Left renal cortex interstitium (tissue), 4 donors: ENCODE measurements around the gene TCERG1. TPM values are rescaled to one million over a fixed set of nuclear protein-coding genes. Genes with fewer than 3 reads are reported as not detected.

Source experiments
- DNase-seq, 4 donors: peaks; one replicate each; pipeline ENCODE4 v3.0.0-alpha.2; 2013; ENCODE audit warnings: low read depth in 4 of 4, low spot score in 2 of 4, missing footprints in 1 of 4
- polyA plus RNA-seq, 4 donors: library from polyadenylated mRNA; unstranded; fragments of 120-200 nt; gene quantifications; one replicate each; pipeline ENCODE4 v1.2.1, GENCODE V29; 2013; ENCODE audit not compliant: insufficient read length in 4 of 4

The TCERG1 gene
- polyA plus RNA-seq, 4 donors, result 82.6 to 176 (median 119) TPM

GRCh38 chr5:146450002-146450401 lies 2.9 kb downstream of the TCERG1 start:
- no peak for DNase-seq

DNA sequence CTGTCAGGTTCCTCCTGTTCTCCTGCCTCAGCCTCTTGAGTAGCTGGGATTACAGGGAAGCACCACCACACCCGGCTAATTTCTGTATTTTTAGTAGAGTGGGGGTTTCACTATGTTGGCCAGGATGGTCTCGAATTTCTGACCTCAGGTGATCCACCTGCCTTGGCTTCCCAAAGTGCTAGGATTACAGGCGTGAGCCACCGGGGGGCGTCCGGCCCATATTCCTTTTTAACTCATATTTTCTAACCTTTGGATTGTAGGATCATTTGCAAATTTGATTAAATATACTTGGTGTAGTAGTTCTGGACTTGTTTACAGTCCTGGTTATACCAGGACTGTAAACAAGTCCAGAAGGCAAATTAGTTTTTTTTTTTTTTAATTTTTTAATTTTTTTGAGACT lies 4.3 kb downstream of the TCERG1 start:
- no peak for DNase-seq

DNA sequence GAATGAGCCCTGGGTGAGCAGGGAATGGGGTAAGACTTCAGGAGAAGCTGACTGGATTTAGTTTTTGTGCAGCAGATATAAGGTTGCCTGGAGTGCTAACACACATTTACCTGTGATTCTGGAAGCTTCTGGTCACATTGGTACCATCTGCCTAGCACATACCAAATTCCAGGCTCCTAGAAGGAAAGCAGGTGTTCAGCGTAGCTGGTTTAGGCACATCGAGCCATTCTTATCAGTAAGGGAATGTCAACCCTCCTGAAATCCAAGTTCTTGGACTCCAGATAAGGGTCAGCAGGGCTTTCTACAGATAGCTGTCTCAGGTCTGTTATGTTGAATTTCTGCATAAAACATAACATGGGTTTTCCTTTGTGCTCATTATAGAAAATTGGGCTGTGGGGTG lies 10.3 kb downstream of the TCERG1 start:
- DNase-seq, result no peak

DNA sequence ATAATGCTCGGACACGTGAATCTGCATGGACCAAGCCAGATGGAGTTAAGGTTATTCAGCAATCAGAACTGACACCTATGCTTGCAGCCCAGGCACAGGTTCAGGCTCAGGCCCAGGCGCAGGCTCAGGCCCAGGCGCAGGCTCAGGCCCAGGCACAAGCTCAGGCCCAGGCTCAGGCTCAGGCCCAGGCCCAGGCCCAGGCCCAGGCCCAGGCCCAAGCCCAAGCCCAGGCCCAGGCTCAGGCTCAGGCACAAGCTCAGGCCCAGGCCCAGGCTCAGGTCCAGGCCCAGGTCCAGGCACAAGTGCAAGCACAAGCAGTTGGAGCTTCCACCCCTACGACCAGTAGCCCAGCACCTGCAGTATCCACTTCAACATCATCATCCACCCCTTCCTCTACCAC lies 11.8 kb downstream of the TCERG1 start:
- DNase-seq, result no peak

DNA sequence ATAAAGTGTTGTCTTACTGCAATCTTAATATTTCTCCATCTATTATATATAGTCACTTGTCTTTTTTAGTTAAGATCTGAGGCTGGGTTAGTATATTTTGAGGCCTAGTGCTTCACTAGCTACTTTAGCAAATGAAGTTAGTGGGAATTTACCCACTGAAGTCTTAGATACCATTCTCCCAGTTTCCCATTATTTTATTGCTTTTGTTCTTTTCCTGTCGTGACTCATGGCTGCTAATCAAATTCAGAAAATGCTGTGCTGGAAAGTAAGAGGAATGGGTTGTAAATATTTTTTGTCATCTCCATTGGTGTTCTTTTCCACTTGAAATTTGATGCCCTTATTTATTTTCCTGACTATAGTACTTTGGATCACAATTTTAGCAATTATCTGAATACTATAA lies 14.2 kb downstream of the TCERG1 start:
- DNase-seq, result no peak

DNA sequence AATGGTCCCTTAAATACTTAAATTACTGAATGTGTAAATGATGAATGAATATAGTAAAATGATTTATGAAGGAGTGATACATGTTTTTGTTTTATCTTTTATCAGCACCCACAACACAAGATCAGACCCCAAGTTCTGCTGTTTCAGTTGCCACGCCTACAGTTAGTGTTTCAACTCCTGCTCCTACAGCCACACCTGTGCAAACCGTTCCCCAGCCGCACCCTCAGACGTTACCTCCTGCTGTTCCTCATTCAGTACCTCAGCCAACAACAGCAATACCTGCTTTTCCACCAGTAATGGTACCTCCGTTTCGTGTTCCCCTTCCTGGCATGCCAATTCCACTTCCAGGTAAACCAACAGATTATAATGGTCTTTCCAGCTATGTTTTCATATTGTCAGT lies 16.3 kb downstream of the TCERG1 start:
- DNase-seq, result no peak

- DNase-seq, result no peak
Measured at GRCh38 chr5:146466521-146467349, 19.6 kb downstream of the TCERG1 start.

GRCh38 chr5:146467760-146468159 lies 20.6 kb downstream of the TCERG1 start:
- DNase-seq, result no peak

GRCh38 chr5:146474065-146474464 lies 26.9 kb downstream of the TCERG1 start:
- no peak for DNase-seq

DNA sequence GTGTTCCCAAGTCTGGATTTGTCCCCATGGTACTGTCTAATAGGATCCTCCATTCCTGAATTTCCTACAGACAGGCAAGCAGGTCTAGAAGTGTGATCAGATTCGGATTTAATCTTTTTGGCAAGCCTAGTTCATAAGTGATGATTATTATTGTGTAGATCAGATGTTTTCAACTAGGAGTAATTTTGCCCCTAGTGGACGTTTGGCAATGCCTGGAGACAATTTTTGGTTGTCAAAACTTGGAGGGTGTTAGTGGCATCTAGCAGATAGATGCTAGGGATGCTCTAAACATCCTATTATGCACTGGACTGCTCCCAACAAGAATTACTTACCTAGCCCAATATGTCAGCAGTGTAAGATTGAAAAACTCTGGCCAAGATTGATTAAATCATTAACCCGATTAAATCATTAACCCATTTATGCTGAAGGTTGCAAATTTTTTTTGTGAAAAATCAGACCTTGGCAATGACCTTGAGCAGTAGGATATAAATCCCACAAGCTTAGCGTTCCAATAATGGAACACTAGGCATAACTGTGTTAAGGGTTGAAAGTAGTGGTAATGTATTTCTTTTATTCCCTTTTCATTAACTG lies 28.2 kb downstream of the TCERG1 start:
- DNase-seq, result no peak

DNA sequence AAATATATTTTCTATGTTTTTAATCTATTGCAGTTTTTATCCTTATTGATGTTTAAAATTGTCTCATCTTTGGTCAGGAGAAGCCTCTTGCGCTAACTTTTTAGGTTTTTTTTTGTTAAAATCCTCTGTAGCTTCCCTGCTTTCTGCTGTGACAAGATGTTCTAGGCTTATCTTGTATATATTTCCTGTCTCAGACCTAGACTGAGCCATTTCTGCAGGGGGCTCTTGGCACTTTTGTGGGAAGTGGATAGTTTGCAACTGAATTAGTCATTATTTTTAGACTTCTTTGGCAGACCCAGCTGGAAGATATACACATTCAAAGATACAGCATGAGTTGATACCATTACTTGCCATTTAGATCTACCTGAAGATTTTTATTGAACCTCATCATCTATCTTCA lies 28.8 kb downstream of the TCERG1 start:
- no peak for DNase-seq

GRCh38 chr5:146482775-146483174 lies 35.6 kb downstream of the TCERG1 start:
- DNase-seq, result no peak

DNA sequence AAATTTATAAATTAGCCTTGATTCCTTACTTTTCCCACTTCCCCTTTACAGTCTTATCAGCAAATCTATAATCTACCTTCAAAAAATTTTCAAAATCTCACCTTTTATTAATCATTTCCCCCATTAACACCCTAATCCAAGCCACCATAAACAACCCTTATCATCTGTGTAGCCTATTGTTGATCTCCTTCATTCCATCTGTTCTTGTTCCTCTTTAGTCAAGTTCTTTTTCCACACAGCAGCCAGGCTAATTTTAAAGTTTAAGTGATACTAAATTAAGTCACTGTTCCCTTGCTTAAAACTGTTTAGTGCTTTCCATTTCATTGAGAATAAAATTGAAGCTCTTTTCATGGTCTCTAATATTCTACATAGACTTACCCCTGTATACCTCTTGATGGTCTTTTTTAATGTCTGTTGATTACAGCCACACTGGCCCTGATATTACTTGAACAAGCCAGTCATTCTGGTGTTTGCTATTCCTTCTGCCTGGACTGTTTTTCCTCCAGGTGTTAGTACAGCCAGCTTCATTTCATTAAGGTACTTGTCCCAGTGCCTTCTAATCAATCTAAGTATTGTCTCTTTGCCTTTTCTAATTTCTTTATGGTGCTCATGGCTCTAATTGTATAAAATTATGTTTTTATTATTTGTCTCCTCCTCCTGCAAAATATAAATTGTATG lies 37.7 kb downstream of the TCERG1 start:
- no peak for DNase-seq

DNA sequence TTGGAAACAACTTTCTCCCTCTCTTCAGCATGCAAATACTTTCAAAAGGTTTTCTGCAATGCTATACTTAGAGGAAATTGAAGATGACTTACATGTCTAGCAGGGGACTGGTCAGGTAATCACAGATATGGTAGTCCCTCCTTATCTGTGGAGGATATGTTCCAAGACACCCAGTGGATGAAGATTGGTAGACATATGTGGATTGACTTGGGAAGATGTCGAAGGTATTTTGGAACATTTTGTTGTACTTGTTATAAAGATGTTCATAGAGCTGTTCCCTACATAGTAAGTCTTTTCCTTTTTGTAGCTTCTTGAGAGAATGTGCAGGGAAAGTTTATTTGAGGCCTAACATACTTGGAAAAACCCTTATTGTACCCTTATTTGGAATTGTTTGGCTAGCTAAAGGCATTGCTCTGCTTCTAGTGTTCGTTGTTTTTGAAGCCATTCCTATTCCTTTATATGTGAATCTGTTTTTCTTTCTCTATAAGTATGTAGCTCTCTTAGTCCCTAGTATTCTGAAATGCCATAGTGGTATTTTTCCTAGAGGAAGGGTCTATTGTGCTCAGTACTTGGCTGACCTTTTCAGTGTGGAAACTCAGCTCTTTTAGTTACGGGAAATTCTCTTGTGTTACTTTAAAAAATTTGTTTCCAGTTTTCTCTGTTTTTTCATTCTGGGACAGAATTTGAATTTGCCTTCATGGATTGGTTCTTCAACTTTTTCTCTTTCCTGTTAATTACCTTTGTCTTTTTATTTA lies 43.1 kb downstream of the TCERG1 start:
- no peak for DNase-seq

DNA sequence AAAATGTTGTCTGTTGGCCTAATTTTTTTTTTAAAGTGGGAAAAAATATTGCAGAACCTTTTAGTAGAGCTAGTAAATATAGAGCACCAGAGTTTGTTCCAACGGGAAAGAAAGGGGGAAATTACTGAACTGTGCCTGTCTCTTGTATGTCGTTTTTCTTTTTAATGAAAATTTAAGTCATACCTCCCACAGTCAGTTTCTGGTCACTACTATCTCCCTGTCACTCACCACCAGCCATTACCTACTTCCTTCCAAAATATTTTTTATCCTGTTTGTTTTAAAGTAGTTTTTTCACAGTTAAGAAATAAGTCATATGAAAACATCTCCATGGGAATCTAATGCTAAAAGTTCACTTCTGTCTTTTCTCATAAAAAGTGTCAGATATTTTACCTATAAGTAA lies 47.5 kb downstream of the TCERG1 start:
- DNase-seq, result no peak

- DNase-seq, result no peak
Measured at GRCh38 chr5:146499680-146500079, 52.5 kb downstream of the TCERG1 start.

DNA sequence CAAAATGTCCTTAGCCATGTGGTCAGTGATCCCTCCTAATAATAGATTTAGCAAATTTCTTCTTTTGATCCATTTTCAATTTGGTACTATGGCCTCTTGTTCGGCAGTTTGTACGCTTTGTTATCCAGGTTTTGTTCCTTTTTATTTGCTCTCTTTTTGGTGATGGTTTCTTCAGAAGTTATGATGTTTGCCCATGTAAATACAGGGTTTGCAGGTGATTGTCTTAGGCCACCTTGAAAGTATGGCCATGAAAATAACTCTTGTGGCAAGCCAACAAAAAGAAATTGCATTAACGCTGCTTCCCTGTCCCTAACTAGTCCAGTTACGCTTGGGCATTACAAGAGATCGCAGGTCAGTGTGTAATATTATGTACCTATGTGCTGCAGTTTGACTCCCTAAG lies 60.3 kb downstream of the TCERG1 start:
- no peak for DNase-seq

DNA sequence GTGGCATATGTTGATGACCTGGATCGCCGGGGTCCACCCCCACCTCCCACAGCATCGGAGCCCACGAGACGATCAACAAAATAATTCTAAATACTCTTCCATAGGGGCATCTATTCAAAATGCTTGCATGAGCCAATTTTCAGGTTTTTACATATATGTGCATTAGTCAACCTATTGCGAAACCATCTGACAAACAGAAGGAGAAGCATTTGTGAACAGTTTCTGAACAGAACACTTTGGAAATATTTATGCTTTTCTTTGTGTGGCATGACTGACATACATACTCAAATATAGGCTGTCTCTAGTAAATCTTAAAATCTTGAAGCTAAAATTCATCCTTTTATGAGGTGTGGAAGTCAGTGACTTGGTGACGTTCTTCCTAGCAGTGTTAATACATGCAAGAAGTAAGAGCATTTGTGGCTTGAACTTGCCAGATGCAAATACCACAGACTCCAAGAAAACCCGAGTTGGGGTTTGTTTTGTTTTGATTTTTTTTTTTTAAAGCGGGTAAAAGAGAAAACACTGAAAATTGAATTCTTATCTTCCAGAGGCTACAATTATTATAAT lies 63.5 kb downstream of the TCERG1 start:
- DNase-seq, result no peak

DNA sequence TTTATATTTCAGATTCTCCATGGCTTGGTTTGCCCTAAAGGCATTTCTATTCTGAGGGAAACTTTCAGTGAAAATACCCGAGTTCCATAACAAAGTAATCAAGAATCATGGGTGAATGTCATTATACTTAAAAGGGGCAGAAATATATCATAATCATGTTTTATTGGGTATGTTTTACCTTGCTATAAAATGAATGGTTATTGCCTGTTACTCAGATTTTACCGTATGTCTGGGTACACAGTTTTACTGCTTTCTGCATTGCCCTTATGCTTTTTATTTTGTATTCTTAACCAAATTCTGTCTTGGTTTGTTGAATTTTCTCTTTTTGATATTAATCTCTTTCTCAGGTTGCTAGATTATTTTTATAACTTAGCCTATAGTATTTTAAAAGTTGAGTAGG lies 66.3 kb downstream of the TCERG1 start:
- no peak for DNase-seq

GRCh38 chr5:146514575-146514974 lies 67.4 kb downstream of the TCERG1 start:
- DNase-seq, result no peak
